ENCODE measurements around the gene ASXL1.

DNA sequence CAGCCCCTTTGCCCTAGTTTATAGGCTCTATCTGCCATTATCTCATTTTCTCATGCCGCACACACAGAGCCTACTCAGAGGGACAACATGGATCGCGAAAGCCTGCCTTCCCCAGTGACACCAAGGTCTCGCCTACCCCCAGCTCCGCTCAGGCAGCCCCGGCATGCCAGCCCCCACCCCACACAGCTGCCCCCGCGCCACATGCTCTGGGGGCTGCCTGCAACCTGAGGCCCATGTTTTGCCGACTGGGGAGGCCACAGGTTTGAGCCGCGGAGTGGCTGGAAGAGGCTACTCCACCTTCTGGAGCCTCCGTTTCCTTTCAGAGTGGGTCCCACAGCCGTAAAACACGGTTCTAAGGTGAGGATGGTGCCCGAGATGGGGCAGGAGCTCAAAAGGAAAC, 102.1 kb downstream of the ASXL1 start:
- no peak for TF ChIP-seq TAF1 (IDR thresholded peaks at IDR 0.05; ENCODE audit: borderline replicate concordance, insufficient read depth, low read length)
- no peak for TF ChIP-seq POLR2AphosphoS5 (IDR thresholded peaks at IDR 0.05; ENCODE audit: low read depth, low read length)
- TF ChIP-seq REST (IDR thresholded peaks at IDR 0.05; ENCODE audit: insufficient read depth in 1 of 2, low read depth in 2 of 2, low read length in 2 of 2): no peak
- TF ChIP-seq SIN3A (IDR thresholded peaks at IDR 0.05; ENCODE audit: borderline replicate concordance, insufficient read depth, low read length): no peak

Data from PFSK-1 (cell line).